Neuronal stem cell (in vitro differentiated cells): Measurements from ENCODE around the gene SPOCK3.

Experiments
- DNase-seq: peaks from one replicate; pipeline ENCODE4 v3.0.0-alpha.2; 2013; ENCODE audit warnings: low spot score
- H2AFZ ChIP-seq: one replicate; pipeline ENCODE4 v1.6.1; 2013; ENCODE audit warnings: mild to moderate bottlenecking, low read length, inconsistent platforms
- H2AK5ac ChIP-seq: 2 replicates; pipeline ENCODE4 v1.6.1; 2013; ENCODE audit warnings: low read depth, mild to moderate bottlenecking, inconsistent platforms, low read length, moderate library complexity, mixed read lengths
- H2BK120ac ChIP-seq: 2 replicates; pipeline ENCODE4 v1.6.1; 2013; ENCODE audit warnings: low read depth, mild to moderate bottlenecking, inconsistent platforms, low read length, moderate library complexity, mixed read lengths
- H2BK12ac ChIP-seq: one replicate; pipeline ENCODE4 v1.6.1; 2013; ENCODE audit warnings: low read length, inconsistent platforms
- H2BK15ac ChIP-seq: 2 replicates; pipeline ENCODE4 v1.6.1; 2013; ENCODE audit warnings: mild to moderate bottlenecking, low read length, inconsistent platforms, mixed read lengths
- H2BK5ac ChIP-seq: one replicate; pipeline ENCODE4 v1.6.1; 2013; ENCODE audit warnings: inconsistent platforms, mild to moderate bottlenecking, low read length, moderate library complexity
- H3K14ac ChIP-seq: one replicate; pipeline ENCODE4 v1.6.1; 2013; ENCODE audit warnings: low read length, inconsistent platforms
- H3K18ac ChIP-seq: 2 replicates; pipeline ENCODE4 v1.6.1; 2013; ENCODE audit warnings: low read length, inconsistent platforms
- H3K23ac ChIP-seq: 2 replicates; pipeline ENCODE4 v1.6.1; 2013; ENCODE audit warnings: low read depth, mild to moderate bottlenecking, mixed read lengths, low read length, inconsistent platforms; ENCODE audit not compliant: poor library complexity
- H3K27ac ChIP-seq: replicated peaks from 3 replicates; pipeline ENCODE4 v1.5.1; 2013; ENCODE audit warnings: low read length, inconsistent platforms
- H3K27me3 ChIP-seq, 3 experiments: 2 replicates each; pipeline ENCODE4 v1.6.1; 2013; ENCODE audit warnings: low read length in 3 of 3, mild to moderate bottlenecking in 2 of 3, inconsistent platforms in 1 of 3, low read depth in 1 of 3, mixed read lengths in 1 of 3, moderate library complexity in 1 of 3; ENCODE audit not compliant: control insufficient read depth in 3 of 3, insufficient read depth in 3 of 3
- H3K36me3 ChIP-seq, 2 donors: replicated peaks in 1 of 2; 2 replicates each; pipeline ENCODE4 v1.6.1; 2013; ENCODE audit warnings: low read length in 2 of 2; ENCODE audit not compliant: control insufficient read depth in 2 of 2, insufficient read depth in 2 of 2
- H3K4ac ChIP-seq: 2 replicates; pipeline ENCODE4 v1.6.1; 2013; ENCODE audit warnings: inconsistent platforms, mild to moderate bottlenecking, low read length, moderate library complexity
- H3K4me1 ChIP-seq, 2 donors: 1 replicate in 1 of 2; 2 replicates in 1 of 2; pipeline ENCODE4 v1.6.1; 2013; ENCODE audit warnings: low read length in 2 of 2, low read depth in 1 of 2; ENCODE audit not compliant: control insufficient read depth in 2 of 2, insufficient read depth in 1 of 2
- H3K4me2 ChIP-seq: one replicate; pipeline ENCODE4 v1.6.1; 2013; ENCODE audit warnings: mild to moderate bottlenecking, low read length, inconsistent platforms; ENCODE audit not compliant: insufficient read depth, poor library complexity, severe bottlenecking
- H3K4me3 ChIP-seq, 2 donors: 2 replicates each; pipeline ENCODE4 v1.5.1; 2013; ENCODE audit warnings: low read length in 2 of 2, mild to moderate bottlenecking in 2 of 2, inconsistent platforms in 1 of 2, moderate library complexity in 1 of 2
- H3K79me1 ChIP-seq: one replicate; pipeline ENCODE4 v1.6.1; 2013; ENCODE audit warnings: low read depth, mild to moderate bottlenecking, inconsistent platforms, low read length, moderate library complexity
- H3K9ac ChIP-seq: one replicate; pipeline ENCODE4 v1.6.1; 2013; ENCODE audit warnings: mild to moderate bottlenecking, low read depth, low read length, inconsistent platforms; ENCODE audit not compliant: poor library complexity
- H3K9me3 ChIP-seq, 2 donors: replicated peaks in 1 of 2; 2 replicates each; pipeline versions ENCODE3 to v1.6.1; 2013; ENCODE audit warnings: low read length in 2 of 2, mild to moderate bottlenecking in 2 of 2, inconsistent platforms in 1 of 2, low read depth in 1 of 2, mixed read lengths in 1 of 2, moderate library complexity in 1 of 2; ENCODE audit not compliant: control insufficient read depth in 2 of 2, insufficient read depth in 1 of 2
- H4K8ac ChIP-seq: one replicate; pipeline ENCODE4 v1.6.1; 2013; ENCODE audit warnings: low read depth, mild to moderate bottlenecking, inconsistent platforms, low read length, moderate library complexity
- H4K91ac ChIP-seq: one replicate; pipeline ENCODE4 v1.6.1; 2013; ENCODE audit warnings: low read length, low read depth, mild to moderate bottlenecking, inconsistent platforms; ENCODE audit not compliant: poor library complexity
- WGBS, 2 donors: extraction: QIAGEN DNeasy Blood & Tissue Kit; methylation state at CpG; one replicate each; pipeline ENCODE4 v1.1.7; 2013; ENCODE audit warnings: missing lambda C conversion rate in 2 of 2, mixed read lengths in 1 of 2; ENCODE audit not compliant: insufficient read length in 2 of 2, insufficient replicate concordance in 1 of 2; ENCODE audit errors: extremely low coverage in 2 of 2; 5-methylcytosine and 5-hydroxymethylcytosine counted together

Gene SPOCK3

DNA sequence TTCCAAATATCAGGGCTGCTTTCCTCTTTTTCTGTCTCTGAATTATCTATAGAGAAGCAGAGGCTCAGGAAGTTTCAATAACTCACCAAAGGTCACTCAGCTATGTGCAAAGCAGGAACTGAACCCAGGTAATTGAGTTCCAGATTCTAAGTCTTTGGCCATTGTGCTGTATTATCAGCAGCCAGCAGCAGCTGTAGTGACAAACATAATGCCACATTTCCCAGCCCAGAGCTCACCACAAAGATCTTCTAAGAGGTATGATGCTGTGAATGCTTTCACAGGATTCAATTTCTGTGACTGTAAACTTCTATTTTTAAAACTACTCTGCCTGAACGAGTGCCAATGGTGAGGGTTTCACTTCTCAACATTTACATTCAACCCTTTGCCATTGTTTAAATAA, 56.4 kb downstream of the SPOCK3 start:
- no peak for DNase-seq
- H3K4me3 ChIP-seq: no peak overlapping the region
- no peaks in the 10 kb centered on the region for H3K9me3 ChIP-seq
- peaks cover 0 to 2% of the 10 kb centered on the region in 2 donors for H3K4me1 ChIP-seq
- no CpG with 5 or more reads among the region's 1 CpG for WGBS, 2 donors
- H3K18ac ChIP-seq: no peak overlapping the region
- no peaks in the 10 kb centered on the region for H3K27me3 ChIP-seq
- no peak overlapping the region for H4K91ac ChIP-seq
- no peak overlapping the region for H4K8ac ChIP-seq
- no peak overlapping the region for H2BK5ac ChIP-seq
- H2BK120ac ChIP-seq: no peak overlapping the region
- no peak overlapping the region for H3K9ac ChIP-seq
- H3K27ac ChIP-seq: no peak overlapping the region
- H2AK5ac ChIP-seq: no peak overlapping the region
- H3K4ac ChIP-seq: no peak overlapping the region
- H3K4me2 ChIP-seq: no peak overlapping the region
- no peak overlapping the region for H2BK12ac ChIP-seq
- no peak overlapping the region for H3K14ac ChIP-seq
- no peaks in the 10 kb centered on the region for H3K36me3 ChIP-seq
- H3K23ac ChIP-seq: no peak overlapping the region
- no peaks in the 10 kb centered on the region for H3K79me1 ChIP-seq
- no peak overlapping the region for H2BK15ac ChIP-seq
- no peak overlapping the region for H2AFZ ChIP-seq

DNA sequence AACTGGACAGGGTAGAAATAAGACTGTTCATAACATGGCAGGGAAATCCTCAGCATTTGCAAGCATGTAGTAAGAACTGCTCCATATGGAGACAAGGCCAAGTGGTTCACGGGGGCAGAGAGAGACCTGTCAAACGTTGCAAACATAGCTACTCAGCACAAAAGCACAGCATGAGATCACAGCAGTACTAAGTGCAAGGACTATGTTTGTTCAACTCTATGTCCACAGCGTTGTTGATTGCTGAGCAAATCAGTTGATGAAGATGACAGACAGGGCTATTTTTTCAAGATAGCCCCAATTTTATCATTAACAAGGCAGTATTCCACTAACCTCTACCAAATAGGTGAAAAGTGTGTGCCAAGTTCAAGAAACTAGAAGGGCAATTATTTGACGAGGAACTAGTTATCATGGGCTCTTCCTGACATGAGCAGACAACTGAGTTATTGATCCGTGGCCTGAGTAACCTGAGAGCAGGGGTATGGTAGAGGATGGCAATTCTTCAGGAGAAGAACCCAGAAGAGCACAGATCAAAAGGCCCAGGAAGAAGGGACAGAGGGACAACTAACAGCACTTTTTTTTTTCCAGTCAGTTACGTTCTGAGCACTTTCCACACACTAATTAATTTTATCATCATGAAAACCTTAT, 57.4 kb downstream of the SPOCK3 start:
- no peak overlapping the region for H4K8ac ChIP-seq
- no peaks in the 10 kb centered on the region for H3K27me3 ChIP-seq
- H3K4ac ChIP-seq: no peak overlapping the region
- H2BK12ac ChIP-seq: no peak overlapping the region
- no peak overlapping the region for H3K18ac ChIP-seq
- H2BK15ac ChIP-seq: no peak overlapping the region
- no peak overlapping the region for H2BK120ac ChIP-seq
- H3K36me3 ChIP-seq: no peaks in the 10 kb centered on the region
- no peaks in the 10 kb centered on the region for H3K79me1 ChIP-seq
- no peak overlapping the region for H3K9ac ChIP-seq
- no peak for DNase-seq
- WGBS, 2 donors: no CpG with 5 or more reads among the region's 6 CpGs
- no peak overlapping the region for H3K27ac ChIP-seq
- H3K9me3 ChIP-seq: no peaks in the 10 kb centered on the region
- H2BK5ac ChIP-seq: no peak overlapping the region
- H3K14ac ChIP-seq: no peak overlapping the region
- no peak overlapping the region for H3K23ac ChIP-seq
- H4K91ac ChIP-seq: no peak overlapping the region
- H3K4me3 ChIP-seq: no peak overlapping the region
- no peak overlapping the region for H3K4me2 ChIP-seq
- H2AFZ ChIP-seq: no peak overlapping the region
- no peak overlapping the region for H2AK5ac ChIP-seq
- peaks cover 0 to 2% of the 10 kb centered on the region in 2 donors for H3K4me1 ChIP-seq

DNA sequence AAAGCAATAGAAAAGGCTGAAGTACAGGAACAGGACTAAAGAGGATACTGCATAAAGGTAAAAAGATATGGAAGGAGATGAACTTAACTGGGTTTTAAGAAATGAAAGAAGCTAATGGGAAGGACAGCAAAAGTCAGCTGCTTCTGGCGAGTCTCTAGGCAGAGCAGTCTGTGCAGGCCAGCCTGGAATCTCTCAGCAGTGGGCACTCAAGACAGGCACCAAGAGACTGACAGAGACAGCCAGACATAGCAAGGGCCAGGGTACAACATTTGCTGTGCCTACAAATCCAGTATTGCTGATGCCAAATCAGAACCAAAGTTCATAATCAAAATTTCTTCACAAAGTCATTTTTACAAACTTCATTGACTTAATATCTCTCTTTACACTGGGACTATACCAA, 62.4 kb downstream of the SPOCK3 start:
- H2BK120ac ChIP-seq: no peak overlapping the region
- no peak overlapping the region for H3K4ac ChIP-seq
- no peak overlapping the region for H3K4me3 ChIP-seq
- no peak overlapping the region for H3K14ac ChIP-seq
- no CpG with 5 or more reads among the region's 1 CpG for WGBS, 2 donors
- no peaks in the 10 kb centered on the region for H3K4me1 ChIP-seq
- no peak overlapping the region for H3K23ac ChIP-seq
- H3K36me3 ChIP-seq: no peaks in the 10 kb centered on the region
- no peak overlapping the region for H3K27ac ChIP-seq
- no peak overlapping the region for H3K9ac ChIP-seq
- no peak overlapping the region for H4K8ac ChIP-seq
- H2BK5ac ChIP-seq: no peak overlapping the region
- H3K18ac ChIP-seq: no peak overlapping the region
- no peak overlapping the region for H3K4me2 ChIP-seq
- no peak overlapping the region for H2BK12ac ChIP-seq
- no peaks in the 10 kb centered on the region for H3K9me3 ChIP-seq
- no peak overlapping the region for H4K91ac ChIP-seq
- H2AK5ac ChIP-seq: no peak overlapping the region
- no peaks in the 10 kb centered on the region for H3K27me3 ChIP-seq
- no peak overlapping the region for H2AFZ ChIP-seq
- no peak overlapping the region for H2BK15ac ChIP-seq
- no peaks in the 10 kb centered on the region for H3K79me1 ChIP-seq
- DNase-seq: no peak

DNA sequence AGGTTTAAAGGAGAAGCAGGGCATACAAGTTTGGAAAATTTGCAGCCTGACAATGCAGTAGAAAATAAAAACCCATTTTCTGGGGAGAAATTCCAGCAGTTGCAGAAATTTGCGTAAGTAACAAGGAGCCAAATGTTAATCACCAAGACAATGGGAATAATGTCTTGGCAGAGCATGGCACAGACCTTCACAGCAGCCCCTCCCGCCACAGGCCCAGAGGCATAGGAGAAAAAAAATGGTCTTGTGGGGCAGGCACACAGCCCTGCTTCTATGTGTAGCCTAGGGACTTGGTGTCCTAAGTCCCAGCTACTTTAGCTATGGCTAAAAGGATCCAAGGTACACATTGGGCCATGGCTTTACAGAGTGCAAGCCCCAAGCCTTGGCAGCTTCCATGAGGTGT, 65.7 kb downstream of the SPOCK3 start:
- Histone ChIP-seq H4K8ac (no peak overlapping the region), H3K4me1 (no peaks in the 10 kb centered on the region), H3K4me3 (no peak overlapping the region), H2AK5ac (no peak overlapping the region), H3K14ac (no peak overlapping the region), H3K9ac (no peak overlapping the region), H3K23ac (no peak overlapping the region), H3K9me3 (no peaks in the 10 kb centered on the region), H2AFZ (no peak overlapping the region), H2BK12ac (no peak overlapping the region), H3K27me3 (no peaks in the 10 kb centered on the region), H2BK5ac (no peak overlapping the region), H3K36me3 (no peaks in the 10 kb centered on the region), H3K18ac (no peak overlapping the region), H3K4me2 (no peak overlapping the region), H3K27ac (no peak overlapping the region), H2BK15ac (no peak overlapping the region), H3K79me1 (no peaks in the 10 kb centered on the region), H4K91ac (no peak overlapping the region), H3K4ac (no peak overlapping the region), H2BK120ac (no peak overlapping the region)
- DNase-seq: no peak
- no CpG with 5 or more reads among the region's 2 CpGs for WGBS, 2 donors
